NOMO-1 treated with dmso at 0.1 percent for 144 hours (cell line): ENCODE measurements around the gene IGFLR1.
A peak's percentile ranks its signal among the peaks of the same experiment; 100 is the strongest.

ENCODE experiments used
- DNase-seq: peaks from one replicate; lab custom pipeline; 2025; ENCODE audit not compliant: unreplicated experiment; lab: John Stamatoyannopoulos, UW

IGFLR1 gene

DNA sequence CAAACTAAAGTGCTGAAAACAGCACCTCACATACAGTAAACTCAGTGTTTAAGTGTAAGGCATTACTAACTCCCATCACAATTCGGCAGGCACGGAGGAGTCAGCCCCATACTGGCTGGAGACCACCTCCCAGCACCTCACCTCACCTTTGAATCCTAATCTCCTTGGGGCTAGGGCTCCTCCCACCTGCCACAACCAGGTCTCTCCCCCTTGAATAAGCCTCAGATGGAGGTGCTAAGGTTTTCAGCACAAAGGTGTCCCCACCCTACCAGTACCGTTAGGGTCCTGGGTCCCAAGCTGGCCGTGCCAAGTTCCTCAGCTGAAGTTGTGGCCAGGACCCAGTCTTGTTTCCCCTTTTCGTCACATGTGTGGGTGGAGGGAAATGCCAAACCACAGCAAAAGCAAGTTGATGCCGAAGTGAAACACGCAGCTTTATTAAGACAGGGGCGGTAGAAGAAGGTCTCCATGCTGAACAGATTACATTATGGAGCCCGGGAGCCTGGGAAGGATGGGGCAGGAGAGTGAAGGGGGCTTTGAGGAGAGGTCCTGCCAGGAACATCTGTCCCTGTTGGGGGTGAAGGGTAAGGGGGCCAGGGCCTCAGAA lies at the start of gene IGFLR1:
Gene IGFLR1, minus strand, starts transcription at position 332 of the 604 bp plus-strand sequence. CDS start 1,272 bp downstream, outside the sequence.
- peak; percentile 58 for DNase-seq

GRCh38 chr19:35791814-35792279 lies 49.6 kb upstream of the IGFLR1 start:
- DNase-seq, result no peak

DNA sequence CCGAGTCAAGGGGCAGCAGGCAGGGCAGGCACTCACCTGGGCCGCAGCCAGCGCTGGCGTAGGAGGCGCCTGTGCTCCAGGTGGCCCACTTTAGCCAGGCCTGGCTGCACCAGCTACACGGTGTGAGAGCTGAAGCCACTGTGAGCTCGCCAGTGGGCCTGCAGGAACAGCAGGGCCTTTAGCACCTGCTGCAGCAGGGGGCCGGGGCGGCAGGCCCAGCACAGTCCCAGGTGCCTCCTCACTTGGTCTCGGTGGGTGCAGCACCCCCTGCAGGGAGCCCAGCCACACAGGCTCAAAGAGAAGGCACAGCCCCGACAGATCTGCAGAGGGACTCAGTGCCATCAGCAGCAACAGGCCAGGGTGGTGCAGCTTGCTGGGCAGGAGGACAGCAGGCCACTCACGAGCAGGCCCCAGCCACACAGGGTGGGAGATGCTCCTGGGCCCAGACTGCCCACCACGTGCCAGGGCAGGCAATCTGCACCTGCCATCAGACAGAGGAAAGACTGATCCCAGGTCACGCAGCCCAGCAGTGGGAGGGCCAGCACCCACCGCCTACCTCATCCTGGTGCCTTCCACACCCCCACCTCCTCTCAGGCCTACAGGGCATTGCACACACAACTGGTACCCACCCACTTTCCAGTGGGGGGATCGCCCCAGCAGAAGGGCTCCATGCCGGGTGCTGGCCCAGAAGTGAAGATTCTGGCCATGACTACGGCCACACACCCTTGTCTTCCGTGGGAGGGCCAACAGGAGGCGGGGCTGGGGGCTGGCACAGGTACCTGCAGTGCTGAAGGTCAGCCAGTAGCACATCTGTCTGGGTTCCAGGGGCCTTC lies 48.9 kb upstream of the IGFLR1 start:
- no peak for DNase-seq

DNA sequence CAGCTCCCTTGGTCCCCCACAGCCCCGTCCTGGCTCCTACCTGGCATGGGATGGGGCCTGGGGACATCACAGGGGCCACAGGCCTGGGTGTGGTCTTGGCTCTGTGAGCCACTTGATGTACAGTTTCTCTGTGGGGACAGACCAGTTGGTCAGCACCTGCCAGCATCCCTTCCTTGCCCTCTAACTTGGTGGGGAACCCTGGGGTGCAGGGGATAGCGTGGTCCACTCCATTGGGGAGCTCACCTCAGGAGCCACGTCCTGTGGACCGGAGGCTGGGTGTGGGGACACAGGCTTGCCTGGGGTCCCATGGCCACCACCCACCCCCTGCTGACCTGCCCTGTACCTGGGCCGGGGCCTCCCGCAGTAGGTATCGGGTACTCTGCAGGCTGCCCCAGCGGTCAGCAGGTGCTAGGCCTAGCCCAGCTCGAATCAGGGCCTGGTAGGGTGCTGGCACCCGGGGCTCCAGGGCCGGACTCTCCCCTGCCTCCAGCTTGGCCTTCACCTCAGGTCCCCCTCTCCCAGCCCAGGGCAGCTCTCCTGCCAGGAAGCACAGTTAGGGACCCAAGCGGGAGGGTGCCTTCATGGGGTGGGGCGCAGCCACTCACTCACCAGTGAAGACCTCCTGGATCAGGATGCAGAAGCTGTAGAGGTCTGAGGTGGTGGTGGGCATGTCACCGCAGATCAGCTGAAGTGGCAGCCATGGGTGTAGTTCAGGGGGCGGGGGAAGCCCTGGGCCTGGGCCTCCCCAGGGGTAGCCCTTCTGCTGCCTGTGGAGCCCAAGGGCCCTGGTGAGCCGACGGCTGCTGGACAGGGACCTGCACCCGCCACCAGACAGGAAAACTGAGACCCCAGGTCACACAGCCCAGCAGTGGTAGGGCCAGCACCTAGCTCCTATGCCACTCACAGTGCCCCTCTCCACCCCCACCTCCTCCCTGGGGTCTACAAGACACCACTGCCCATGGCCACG lies 48.0 kb upstream of the IGFLR1 start:
- DNase-seq, result no peak

- no peak for DNase-seq
Observed at GRCh38 chr19:35789195-35789977, 47.1 kb upstream of the IGFLR1 start.

GRCh38 chr19:35788205-35788960 lies 46.1 kb upstream of the IGFLR1 start:
- DNase-seq, result no peak

DNA sequence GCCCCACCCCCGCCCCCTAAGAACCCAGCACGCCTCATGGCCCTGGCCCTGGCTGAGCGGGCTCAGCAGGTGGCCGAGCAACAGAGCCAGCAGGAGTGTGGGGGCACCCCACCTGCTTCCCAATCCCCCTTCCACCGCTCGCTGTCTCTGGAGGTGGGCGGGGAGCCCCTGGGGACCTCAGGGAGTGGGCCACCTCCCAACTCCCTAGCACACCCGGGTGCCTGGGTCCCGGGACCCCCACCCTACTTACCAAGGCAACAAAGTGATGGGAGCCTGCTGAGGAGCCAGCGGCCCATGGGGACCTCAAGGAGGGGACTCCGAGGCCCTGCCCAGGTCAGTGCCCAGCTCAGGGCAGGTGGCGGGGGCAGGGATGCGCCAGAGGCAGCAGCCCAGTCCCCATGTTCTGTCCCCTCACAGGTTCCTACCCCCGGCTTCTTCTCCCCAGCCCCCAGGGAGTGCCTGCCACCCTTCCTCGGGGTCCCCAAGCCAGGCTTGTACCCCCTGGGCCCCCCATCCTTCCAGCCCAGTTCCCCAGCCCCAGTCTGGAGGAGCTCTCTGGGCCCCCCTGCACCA lies 45.1 kb upstream of the IGFLR1 start:
- no peak for DNase-seq

DNA sequence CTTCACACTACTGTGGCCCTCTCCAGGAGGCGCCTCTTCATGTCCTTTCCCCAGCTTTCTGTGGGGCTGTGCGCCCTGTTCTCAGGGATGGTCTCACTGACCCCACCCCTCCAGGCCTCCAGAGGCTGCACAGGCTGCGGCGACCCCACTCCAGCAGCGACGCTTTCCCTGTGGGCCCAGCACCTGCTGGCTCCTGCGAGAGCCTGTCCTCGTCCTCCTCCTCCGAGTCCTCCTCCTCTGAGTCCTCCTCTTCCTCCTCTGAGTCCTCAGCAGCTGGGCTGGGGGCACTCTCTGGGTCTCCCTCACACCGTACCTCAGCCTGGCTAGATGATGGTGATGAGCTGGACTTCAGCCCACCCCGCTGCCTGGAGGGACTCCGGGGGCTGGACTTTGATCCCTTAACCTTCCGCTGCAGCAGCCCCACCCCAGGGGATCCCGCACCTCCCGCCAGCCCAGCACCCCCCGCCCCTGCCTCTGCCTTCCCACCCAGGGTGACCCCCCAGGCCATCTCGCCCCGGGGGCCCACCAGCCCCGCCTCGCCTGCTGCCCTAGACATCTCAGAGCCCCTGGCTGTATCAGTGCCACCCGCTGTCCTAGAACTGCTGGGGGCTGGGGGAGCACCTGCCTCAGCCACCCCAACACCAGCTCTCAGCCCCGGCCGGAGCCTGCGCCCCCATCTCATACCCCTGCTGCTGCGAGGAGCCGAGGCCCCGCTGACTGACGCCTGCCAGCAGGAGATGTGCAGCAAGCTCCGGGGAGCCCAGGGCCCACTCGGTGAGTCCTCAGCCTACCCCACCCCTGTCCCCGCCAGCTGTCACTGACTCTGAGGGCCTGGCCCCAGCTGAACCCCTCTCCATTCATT lies 44.3 kb upstream of the IGFLR1 start:
- DNase-seq, result no peak

- DNase-seq, result no peak
Observed at GRCh38 chr19:35785339-35785627, 43.0 kb upstream of the IGFLR1 start.

- no peak for DNase-seq
Observed at GRCh38 chr19:35784503-35785338, 42.5 kb upstream of the IGFLR1 start.

DNA sequence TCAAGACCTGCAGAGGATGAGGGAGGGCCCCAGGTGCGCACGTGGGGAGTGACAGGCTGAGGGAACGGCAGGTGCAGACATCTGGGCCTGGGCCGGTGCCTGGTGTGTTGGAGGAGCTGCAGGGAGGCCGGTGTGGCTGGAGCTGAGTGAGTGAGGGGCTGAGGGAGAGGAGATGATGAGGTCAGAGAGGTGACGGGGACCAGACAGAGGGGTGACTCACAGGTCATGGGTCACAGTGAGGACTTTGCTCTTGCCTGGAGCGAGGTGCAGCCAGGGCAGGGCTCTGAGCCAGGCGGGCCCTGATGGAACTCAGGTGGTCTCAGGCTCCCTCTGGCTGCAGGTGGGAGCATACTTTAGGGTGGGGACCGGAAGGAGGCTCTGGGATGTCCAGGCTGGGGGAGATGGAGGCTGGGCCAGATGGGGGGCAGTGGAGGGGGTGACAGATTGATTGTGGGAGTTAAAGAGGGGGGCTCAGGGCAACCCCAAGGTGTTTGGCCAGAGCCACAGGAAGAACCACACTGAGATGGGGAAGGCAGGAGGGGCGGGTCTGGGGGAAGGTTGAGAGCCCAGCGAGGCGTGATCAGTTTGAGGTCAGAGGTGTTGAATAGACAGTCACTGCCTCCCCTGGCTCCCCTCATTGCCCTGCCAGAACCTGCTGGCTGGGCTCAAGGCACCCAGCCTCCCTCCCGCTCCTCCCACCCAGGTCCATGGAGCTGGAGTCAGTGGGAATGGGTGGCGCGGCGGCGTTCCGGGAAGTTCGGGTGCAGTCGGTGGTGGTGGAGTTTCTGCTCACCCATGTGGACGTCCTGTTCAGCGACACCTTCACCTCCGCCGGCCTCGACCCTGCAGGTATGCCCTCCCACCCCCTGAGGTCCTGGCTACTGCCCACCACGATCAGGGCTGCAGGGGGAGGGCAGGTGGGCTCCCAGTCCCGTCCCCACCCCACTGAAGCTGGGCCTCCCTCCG lies 41.5 kb upstream of the IGFLR1 start:
- DNase-seq, result no peak

DNA sequence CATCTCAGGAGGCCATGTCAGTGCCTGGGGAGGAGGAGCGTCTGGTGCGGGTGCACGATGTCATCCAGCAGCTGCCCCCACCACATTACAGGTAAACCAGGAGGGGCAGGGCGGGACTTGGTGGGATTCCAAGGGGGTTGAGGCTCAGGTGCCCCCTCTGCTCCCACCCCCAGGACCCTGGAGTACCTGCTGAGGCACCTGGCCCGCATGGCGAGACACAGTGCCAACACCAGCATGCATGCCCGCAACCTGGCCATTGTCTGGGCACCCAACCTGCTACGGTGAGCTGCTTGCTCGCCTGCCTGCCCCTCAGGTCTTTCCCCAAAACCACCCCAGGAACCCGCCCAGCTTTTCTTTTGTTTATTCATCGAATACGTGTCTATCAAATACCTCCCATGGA lies 40.3 kb upstream of the IGFLR1 start:
- no peak for DNase-seq

DNA sequence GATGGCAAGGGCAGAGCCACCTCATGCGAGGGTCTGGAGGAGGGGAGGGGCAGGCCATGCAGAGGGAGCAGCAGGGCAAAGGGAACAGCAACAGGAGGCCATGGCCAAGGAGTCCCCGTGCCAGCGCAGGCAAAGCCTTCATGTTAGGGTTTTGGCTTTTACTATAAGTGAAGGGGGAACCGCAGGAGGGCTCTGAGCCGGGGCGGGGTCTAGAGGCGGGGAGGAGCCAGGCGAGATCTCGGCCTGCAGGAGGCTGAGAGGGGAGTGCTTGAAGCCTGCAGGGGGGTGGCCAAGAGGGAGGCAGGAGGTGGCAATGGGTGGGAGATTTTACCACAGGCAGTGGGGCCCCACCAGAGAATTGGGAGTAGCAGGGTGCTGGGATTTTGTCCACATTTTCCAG lies 39.4 kb upstream of the IGFLR1 start:
- DNase-seq, result no peak

DNA sequence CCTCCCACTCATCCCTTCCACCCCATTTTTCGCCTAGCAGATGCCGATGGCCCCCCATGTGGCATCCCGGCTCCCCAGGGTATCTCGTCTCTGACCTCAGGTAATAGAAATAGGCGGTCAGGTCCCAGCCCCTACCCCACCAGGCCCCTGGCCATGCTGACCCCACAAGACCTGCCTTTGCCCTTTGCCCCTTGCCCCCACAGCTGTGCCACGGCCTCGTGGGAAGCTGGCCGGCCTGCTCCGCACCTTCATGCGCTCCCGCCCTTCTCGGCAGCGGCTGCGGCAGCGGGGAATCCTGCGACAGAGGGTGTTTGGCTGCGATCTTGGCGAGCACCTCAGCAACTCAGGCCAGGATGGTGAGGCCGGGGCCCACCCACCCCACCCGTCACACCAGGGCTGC lies 38.5 kb upstream of the IGFLR1 start:
- DNase-seq, result no peak

GRCh38 chr19:35780058-35780457 lies 37.8 kb upstream of the IGFLR1 start:
- DNase-seq, result no peak

GRCh38 chr19:35779033-35779432 lies 36.8 kb upstream of the IGFLR1 start:
- no peak for DNase-seq

DNA sequence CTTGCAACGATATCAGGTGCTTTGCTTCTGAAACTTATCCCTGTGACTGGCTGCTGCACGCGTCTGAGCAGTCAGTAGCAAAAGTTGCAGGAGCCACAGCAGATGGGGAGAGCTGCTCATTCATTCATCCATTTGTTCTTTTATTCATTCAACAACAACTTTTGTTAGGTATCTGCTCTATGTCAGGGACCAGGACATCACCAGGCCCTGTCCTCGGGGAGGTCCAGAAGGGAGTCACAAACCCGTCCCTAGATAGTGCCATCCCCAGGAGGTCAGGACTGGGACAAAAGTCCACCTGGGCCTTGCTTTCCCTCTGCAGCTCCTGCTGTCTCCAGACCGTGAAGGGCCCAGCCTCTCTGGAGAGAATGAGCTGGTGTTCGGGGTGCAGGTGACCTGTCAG lies 35.7 kb upstream of the IGFLR1 start:
- no peak for DNase-seq
